Lung (tissue), 12 donors: ENCODE measurements around the gene SRC. TPM values are rescaled to one million over a fixed set of nuclear protein-coding genes. Genes with fewer than 3 reads are reported as not detected.

Source experiments
- ATAC-seq: fragments of 200-7000 bp; cut with Tn5 transposase; one replicate; pipeline ENCODE4 v1.9.1; 2020; ENCODE audit warnings: moderate number of reproducible peaks; ENCODE audit not compliant: insufficient read depth, low FRiP score
- DNase-seq, 3 donors: peaks; one replicate each; pipeline ENCODE4 v3.0.0-alpha.2; 2013 to 2017
- H3K27ac ChIP-seq, 2 donors: one replicate each; pipeline ENCODE4 v1.5.1; 2013; ENCODE audit warnings: mild to moderate bottlenecking in 2 of 2, moderate library complexity in 2 of 2, control low read depth in 1 of 2, inconsistent platforms in 1 of 2, low read depth in 1 of 2, low read length in 1 of 2
- H3K27me3 ChIP-seq, 3 donors: one replicate each; pipeline ENCODE4 v1.5.1; 2013; ENCODE audit warnings: low read length in 2 of 3; ENCODE audit not compliant: control insufficient read depth in 3 of 3, insufficient read depth in 3 of 3
- H3K36me3 ChIP-seq, 4 donors: one replicate each; pipeline ENCODE4 v1.5.1; 2013; ENCODE audit warnings: low read length in 4 of 4, mild to moderate bottlenecking in 1 of 4, moderate library complexity in 1 of 4; ENCODE audit not compliant: control insufficient read depth in 4 of 4, insufficient read depth in 4 of 4
- H3K4me1 ChIP-seq, 5 donors: one replicate each; pipeline ENCODE4 v1.5.1; 2013; ENCODE audit warnings: low read length in 5 of 5, mild to moderate bottlenecking in 2 of 5, moderate library complexity in 1 of 5; ENCODE audit not compliant: control insufficient read depth in 5 of 5, insufficient read depth in 5 of 5
- H3K4me3 ChIP-seq: one replicate; pipeline ENCODE4 v1.5.1; 2013; ENCODE audit warnings: mild to moderate bottlenecking, control low read depth, moderate library complexity
- H3K9ac ChIP-seq, 2 donors: one replicate each; pipeline ENCODE4 v1.5.1; 2013; ENCODE audit warnings: low read length in 2 of 2, control low read depth in 1 of 2; ENCODE audit not compliant: insufficient read depth in 1 of 2
- H3K9me3 ChIP-seq, 4 donors: one replicate each; pipeline ENCODE4 v1.5.1; 2013; ENCODE audit warnings: low read length in 3 of 4, mild to moderate bottlenecking in 1 of 4, moderate library complexity in 1 of 4; ENCODE audit not compliant: control insufficient read depth in 4 of 4, insufficient read depth in 3 of 4
- CTCF ChIP-seq: IDR thresholded peaks from 2 replicates; pipeline ENCODE4 v1.5.1; 2012; ENCODE audit warnings: mild to moderate bottlenecking; ENCODE audit errors: control extremely low read depth, extremely low read depth
- WGBS, 2 donors: extraction: QIAGEN DNeasy Blood & Tissue Kit; methylation state at CpG; one replicate each; pipeline ENCODE4 v1.1.7; 2013; 5-methylcytosine and 5-hydroxymethylcytosine counted together
- polyA plus RNA-seq, 2 donors: library from polyadenylated mRNA; stranded (reverse); fragments of 200-250 nt; gene quantifications; one replicate each; pipeline ENCODE4 v1.2.1, GENCODE V29; 2013
- total RNA-seq, 2 donors: library from RNA; depleted of rRNA in 1 of 2; stranded (reverse); fragments of >200 nt in 1 of 2; gene quantifications; one replicate each; pipeline ENCODE4 v1.2.1, GENCODE V29; 2014 to 2021
- donor health status: control.
- donor health status: control.
- donor health status: Bipolar disorder and iron deficiency.
- donor health status: healthy.
- donor health status: DM: yes; HTN: yes; CAD: no.

Gene SRC
- total and polyA plus RNA-seq, 4 donors, result 35.6 to 69.5 (median 50.1) TPM

GRCh38 chr20:37426978-37427377, 81.0 kb downstream of the SRC start:
- Histone ChIP-seq H3K9ac (no peak overlapping the region), H3K9me3 (peaks cover 0 to 8% (median 0%) of the 10 kb centered on the region in 4 donors), H3K4me1 (peaks cover 0 to 6% (median 0%) of the 10 kb centered on the region in 5 donors), H3K4me3 (no peak overlapping the region), H3K27ac (no peak overlapping the region), H3K27me3 (peaks cover 0 to 18% (median 0%) of the 10 kb centered on the region in 3 donors), H3K36me3 (no peaks in the 10 kb centered on the region)
- ATAC-seq (no peak), DNase-seq (no peak)
- TF ChIP-seq CTCF, result no peak
- WGBS, 2 donors, result 76 to 79% methylated on average over 3 of the region's 3 CpGs

GRCh38 chr20:37430044-37430443, 84.1 kb downstream of the SRC start:
- Histone ChIP-seq H3K4me3 (no peak overlapping the region), H3K4me1 (no peaks in the 10 kb centered on the region), H3K27me3 (peaks cover 0 to 24% (median 0%) of the 10 kb centered on the region in 3 donors), H3K9ac (no peak overlapping the region), H3K27ac (no peak overlapping the region), H3K36me3 (no peaks in the 10 kb centered on the region), H3K9me3 (peaks cover 0 to 8% (median 0%) of the 10 kb centered on the region in 4 donors)
- TF ChIP-seq CTCF, result no peak
- DNase-seq (no peak), ATAC-seq (no peak)

- Histone ChIP-seq H3K27ac (no peak overlapping the region), H3K27me3 (peaks cover 0 to 23% (median 3%) of the 10 kb centered on the region in 3 donors), H3K36me3 (no peaks in the 10 kb centered on the region), H3K9me3 (peaks cover 0 to 5% (median 0%) of the 10 kb centered on the region in 4 donors), H3K9ac (no peak overlapping the region), H3K4me3 (no peak overlapping the region), H3K4me1 (no peaks in the 10 kb centered on the region)
- ATAC-seq, result no peak
- no peak for DNase-seq
- TF ChIP-seq CTCF, result no peak
- 83 to 85% methylated on average over 7 of the region's 7 CpGs for WGBS, 2 donors
These were observed 85.0 kb downstream of the SRC start for GRCh38 chr20:37430778-37431460.
